Activated CD4-positive, CD25-positive, alpha-beta regulatory T cell treated with anti-CD3 and anti-CD28 coated beads, Interleukin-2, amount 50 U/mL, for 72 hours (primary cell): ENCODE data around the gene CD44.
A peak's percentile ranks its signal among the peaks of the same experiment; 100 is the strongest.

ENCODE experiments used
- DNase-seq: peaks from one replicate; pipeline ENCODE4 v3.0.0; 2021

Gene CD44

DNA sequence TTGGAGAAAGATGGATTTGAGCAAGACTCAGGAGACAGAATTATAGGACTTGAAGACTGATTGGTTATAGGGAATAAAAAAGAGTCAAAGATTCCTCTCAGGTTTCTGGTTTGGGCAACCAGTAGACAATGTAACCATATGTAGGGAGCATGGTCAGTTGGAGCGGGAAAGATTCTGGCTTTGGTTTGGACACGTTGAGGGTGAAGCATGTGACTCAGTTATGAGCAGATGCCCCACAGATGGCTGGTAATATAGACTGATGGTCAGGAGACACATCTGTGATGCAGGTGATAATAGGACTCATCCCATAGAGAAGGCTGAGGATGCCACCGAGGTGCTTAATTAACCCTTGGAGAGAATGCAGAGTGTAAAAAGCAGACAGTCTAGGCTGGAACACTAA lies 132.1 kb downstream of the CD44 start:
- DNase-seq: no peak

DNA sequence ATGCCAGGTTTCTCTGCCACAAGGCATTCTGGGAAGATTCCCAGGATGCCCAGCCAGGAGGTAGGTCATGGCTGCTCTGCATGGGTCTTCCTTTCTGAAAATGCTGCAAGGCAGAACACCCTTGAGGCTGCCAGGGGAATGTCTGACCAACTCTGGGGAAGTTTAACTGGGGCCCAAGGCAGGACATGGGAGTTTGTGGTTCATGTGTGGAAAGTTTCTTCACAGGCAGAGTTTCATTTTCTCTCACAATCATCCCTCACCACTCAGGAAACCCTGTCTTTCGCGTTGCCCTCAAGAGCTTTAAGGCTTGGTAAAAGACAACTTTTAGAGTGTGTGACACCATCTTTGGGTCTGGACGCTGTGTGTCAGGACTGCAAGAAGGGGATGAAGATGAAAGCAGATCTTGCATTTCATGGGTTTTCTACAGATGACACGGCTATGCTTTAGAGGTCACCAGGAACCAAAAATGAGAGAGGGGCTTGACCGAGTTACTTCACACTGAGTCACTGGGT lies 133.5 kb downstream of the CD44 start:
- DNase-seq: peak; percentile 39

DNA sequence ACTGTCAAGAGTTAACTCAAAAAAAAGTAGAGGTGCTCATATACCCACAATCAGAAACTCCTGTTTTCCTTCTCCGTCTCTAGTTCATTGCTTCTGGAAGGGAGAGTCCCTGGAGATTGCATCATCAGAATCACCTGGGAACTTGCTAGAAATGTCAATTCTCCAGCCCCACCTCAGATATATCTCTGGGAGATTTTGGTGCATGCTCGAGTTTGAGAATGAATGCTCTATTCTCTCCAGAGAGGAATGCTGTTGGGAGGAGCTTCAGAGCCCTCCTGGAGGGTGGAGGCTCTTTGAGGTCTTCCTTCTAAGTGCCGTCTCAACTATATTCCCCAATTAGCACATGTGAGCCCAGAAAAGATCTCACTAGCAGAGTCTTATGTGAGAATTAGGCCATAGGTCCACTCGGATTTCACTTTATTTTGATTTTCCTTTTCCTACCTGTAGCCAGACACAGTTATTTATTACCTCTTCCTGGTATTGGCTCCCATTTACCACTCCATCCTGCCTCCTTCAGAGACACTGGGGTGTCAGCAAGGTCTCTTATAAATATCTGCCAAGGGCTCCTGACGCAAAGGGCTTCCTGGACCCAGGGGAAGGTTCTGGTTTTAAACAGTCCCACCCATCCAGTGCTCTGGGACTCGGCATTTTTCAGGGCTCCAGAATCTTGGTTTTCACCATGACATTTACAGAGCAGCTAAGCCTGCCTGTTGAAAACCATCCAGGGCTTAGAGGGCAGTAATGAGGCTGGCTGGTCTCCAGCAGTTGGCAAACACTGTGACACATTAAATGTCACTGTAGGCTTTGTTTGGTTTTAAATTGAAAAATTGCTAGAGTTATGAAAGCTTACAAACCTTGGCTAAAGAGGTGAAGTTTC lies 136.2 kb downstream of the CD44 start:
- DNase-seq: no peak

DNA sequence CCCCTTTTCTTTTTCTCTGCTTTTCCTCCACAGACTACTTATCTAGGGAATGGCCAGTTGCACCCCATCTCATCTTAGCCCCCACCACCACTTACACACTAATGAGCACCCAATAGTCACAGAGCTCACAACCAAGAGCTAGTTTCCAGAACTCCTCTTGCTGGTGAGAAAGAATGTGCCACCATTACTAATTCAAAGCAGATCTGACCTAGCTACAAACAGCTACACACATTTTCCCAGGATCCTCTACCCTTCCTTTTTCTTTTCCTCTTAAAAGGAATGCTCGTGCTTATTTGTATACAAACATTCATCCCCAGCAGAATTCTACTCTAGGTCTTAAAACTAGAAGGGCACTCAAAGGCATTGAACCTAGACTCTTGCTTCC lies 136.8 kb downstream of the CD44 start:
- no peak for DNase-seq

DNA sequence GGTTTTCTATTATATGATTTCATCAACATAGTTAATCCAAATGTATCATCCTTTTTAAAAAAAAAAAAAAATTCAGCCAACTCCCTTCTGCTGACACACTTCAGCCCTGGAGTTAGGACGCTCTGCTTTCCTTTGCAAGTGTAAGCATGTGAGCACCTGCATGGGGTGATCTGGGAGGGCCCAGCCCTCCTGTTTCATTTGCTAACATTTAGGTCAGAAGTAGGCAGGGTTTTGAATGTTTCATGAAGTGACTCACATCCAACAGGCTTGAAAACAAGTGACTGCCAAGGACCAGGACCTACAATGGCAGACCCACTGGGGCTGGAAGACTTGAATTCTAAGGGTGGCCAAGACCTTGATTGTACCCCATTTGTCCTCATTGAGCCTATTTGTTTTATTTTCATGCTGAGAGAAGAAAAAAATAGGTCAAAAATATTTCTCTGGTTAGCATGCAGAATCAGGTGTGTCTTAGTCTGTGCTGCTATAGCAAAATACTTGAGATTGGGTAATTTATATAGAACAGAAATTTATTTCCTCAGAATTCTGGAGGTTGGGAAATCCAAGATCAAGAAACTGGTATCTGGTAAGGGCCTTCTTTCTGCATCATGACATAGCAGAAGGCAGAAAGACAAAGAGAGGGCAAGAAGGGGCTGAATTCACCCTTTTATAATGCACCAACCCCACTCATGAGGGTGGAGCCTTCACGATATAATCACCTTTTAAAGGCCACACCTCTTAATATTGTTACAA lies 137.6 kb downstream of the CD44 start:
- no peak for DNase-seq

DNA sequence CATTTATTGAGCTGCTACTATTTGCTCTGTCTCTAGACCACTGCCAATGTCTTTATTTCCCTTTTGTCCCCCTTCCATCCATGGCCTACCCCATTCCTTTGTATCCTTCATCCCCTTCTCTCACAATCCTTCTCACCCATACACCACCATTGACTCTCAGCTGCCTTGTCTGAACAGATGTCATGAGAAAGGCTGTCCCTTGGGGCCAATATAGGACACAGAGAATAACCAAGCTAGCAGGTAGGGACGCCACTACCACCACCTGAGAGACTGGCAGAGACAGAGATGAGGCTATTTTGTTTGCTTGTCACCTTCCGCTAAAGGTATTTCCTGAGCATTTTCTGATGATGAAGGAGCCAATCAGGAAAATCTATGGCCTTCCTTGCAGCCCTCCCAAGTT lies 138.9 kb downstream of the CD44 start:
- no peak for DNase-seq

DNA sequence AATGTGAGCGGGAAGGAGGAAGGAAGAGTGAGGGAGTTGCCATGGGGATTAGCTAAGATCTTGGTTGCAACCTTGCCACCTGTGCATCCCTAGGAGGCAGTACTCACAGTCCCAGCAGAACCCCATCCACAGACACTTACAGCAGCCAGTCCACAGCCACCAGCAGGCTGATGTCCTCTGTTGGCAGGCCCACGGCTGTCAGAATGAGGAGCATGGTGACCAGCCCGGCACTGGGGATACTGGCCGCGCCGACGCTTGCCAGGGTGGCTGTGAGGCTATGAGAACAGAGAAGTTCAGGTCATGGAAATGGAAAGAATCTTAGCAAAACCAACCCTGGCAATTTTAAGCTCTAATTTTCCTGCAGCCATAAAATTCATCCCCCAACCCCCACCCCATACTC lies 141.8 kb downstream of the CD44 start:
- no peak for DNase-seq

DNA sequence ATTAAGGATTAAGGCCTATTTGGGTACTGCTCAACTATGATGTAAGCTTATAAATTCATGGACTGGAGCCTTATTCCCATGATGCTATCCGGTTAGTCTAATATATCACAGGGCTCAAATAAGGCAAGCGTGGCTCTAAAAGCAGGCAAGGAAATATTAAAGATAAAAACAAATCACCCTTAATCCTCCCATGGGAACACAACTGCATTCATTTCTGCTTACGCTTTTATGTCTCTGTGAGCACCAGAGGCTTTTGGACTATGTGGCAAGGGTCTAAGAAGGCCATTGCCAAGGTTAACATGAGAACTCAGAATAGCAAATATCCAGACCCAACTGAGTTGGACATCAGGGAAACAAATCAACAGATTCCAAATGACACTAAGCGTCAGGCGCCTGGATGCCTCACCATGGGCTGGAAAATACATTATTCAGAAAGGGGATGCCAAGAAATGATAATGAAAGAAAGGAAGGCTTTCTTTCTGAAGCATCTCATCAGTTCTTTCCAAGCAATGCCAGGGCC lies 142.3 kb downstream of the CD44 start:
- no peak for DNase-seq
